A673 (cell line): ENCODE measurements around the gene ARHGAP26.

Experiments
- CTCF ChIP-seq: fragments of 300-800, 200-600 bp; sonication (generic); conservative IDR thresholded peaks from 2 replicates; pipeline ENCODE4 v1.5.1; 2017; ENCODE audit warnings: low read depth, mild to moderate bottlenecking, antibody characterized with exemption, low read length, moderate library complexity, mixed read lengths
- EZH2 ChIP-seq: fragments of 200-600 bp; sonication (generic); IDR thresholded peaks from 2 replicates; pipeline ENCODE4 v1.6.1; 2017; ENCODE audit warnings: borderline replicate concordance, low read depth, mild to moderate bottlenecking, mixed read lengths, antibody characterized with exemption, low read length; ENCODE audit not compliant: poor library complexity, severe bottlenecking

GRCh38 chr5:142784401-142784955 lies 14.3 kb downstream of the ARHGAP26 start:
- TF ChIP-seq CTCF (no peak), EZH2 (no peak)
